Upper lobe of left lung (tissue), 4 donors: ENCODE data around the gene CCDC127.

Experiments
- EP300 ChIP-seq, 4 donors: sonication (generic); formaldehyde crosslinking; IDR thresholded peaks; one replicate each; pipeline ENCODE4 v1.5.1; 2017; ENCODE audit warnings: antibody characterized with exemption in 4 of 4, control low read depth in 2 of 4
- POLR2A ChIP-seq, 4 donors: fragments of 450-650 bp; IDR thresholded peaks; one replicate each; pipeline ENCODE4 v1.5.1; 2016 to 2017; ENCODE audit warnings: antibody characterized with exemption in 4 of 4, mild to moderate bottlenecking in 2 of 4
- POLR2AphosphoS5 ChIP-seq, 2 donors: sonication (generic); formaldehyde crosslinking; IDR thresholded peaks; one replicate each; pipeline ENCODE4 v1.5.1; 2017; ENCODE audit warnings: antibody characterized with exemption in 2 of 2
- TF ChIP-seq, protein P1 (sequence below), 6 experiments: fragments of 450-650 bp in 4 of 6; fragments of 200-600 bp in 2 of 6; sonication (generic) in 2 of 6; IDR thresholded peaks; one replicate each; pipeline ENCODE4 v1.5.1; 2016 to 2019; ENCODE audit warnings: antibody characterized with exemption in 6 of 6

DNA sequence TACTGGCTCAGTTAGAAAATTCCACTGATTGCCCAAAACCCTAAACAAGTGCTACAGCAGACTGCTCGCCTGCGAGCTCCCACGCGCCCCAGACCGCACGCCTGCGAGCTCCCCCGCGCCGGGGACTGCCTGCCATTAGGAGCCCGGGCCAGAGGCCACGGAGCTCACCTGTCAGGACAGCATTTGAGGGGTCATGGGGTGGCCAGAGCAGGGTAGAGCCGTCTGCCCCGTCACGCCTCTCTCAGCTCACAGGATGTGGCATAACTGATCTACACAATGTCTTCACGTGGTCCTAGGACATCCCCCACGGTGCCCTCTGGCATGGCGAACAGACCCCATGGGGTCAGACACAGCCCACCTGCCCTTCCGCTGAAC is 55.8 kb downstream of the CCDC127 start:
- TF ChIP-seq, protein P1, sequence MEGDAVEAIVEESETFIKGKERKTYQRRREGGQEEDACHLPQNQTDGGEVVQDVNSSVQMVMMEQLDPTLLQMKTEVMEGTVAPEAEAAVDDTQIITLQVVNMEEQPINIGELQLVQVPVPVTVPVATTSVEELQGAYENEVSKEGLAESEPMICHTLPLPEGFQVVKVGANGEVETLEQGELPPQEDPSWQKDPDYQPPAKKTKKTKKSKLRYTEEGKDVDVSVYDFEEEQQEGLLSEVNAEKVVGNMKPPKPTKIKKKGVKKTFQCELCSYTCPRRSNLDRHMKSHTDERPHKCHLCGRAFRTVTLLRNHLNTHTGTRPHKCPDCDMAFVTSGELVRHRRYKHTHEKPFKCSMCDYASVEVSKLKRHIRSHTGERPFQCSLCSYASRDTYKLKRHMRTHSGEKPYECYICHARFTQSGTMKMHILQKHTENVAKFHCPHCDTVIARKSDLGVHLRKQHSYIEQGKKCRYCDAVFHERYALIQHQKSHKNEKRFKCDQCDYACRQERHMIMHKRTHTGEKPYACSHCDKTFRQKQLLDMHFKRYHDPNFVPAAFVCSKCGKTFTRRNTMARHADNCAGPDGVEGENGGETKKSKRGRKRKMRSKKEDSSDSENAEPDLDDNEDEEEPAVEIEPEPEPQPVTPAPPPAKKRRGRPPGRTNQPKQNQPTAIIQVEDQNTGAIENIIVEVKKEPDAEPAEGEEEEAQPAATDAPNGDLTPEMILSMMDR (IDR thresholded peaks at IDR 0.05), result no peak
- TF ChIP-seq POLR2A (IDR thresholded peaks at IDR 0.05), result no peak
- no peak for TF ChIP-seq POLR2AphosphoS5 (IDR thresholded peaks at IDR 0.05)
- no peak for TF ChIP-seq EP300 (IDR thresholded peaks at IDR 0.05)
